Measurements from ENCODE around the gene ANO9. TPM values are rescaled to one million over a fixed set of nuclear protein-coding genes. Genes with fewer than 3 reads are reported as not detected.
"Not testable (repeated sequence)": the region's sequence is repeated elsewhere in the genome, so short reads cannot be mapped to it uniquely, and the experiment has no call there.

ANO9 gene
- total RNA-seq, 4 donors from 2014 or later: 0.59 to 8.2 (median 1.1) TPM

DNA sequence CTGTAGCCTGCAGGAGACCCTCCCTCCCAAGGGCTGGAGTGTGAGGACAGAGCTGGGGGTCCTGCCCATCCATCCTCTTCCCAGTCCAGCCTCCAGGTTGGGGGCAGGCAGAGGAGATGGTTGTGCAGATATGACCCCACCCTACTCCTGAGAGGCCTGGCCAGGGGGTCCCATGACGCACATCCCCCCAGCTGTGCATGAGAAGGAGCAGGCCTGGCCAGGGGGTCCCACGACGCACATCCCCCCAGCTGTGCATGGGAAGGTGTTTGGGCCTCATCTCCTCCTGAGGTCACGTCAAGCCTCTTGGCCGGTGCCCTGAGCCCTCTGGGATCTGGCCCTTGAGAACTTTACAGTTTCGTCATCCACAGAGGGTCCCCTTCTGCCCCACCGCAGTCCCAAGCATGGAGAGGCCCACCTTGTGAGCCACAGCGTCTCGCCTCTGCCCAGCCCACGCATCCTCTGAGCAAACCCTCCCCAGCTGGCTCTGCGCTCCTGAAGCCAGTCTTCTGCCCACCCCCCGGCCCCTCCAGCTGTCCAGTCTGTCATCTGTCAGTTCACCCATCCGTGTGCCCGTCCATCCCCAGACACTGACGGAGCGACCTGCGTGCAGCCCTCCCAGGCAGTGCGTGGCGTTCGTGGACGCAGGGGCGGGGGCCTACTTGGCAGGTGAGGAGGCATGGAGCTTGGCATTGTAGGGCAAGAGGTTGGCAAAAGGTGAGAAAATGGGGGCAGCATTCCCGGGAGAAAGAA lies 2.3 kb downstream of the ANO9 start:
- H3K27me3 ChIP-seq: peaks cover 0 to 13% of the 10 kb centered on the region in 2 donors

GRCh38 chr11:438101-438844 lies 3.5 kb downstream of the ANO9 start:
- no peaks in the 10 kb centered on the region for H3K36me3 ChIP-seq
- peaks cover 0 to 13% of the 10 kb centered on the region in 2 donors for H3K27me3 ChIP-seq
- no peaks in the 10 kb centered on the region for H3K9me3 ChIP-seq
- no peak overlapping the region for H3K27ac ChIP-seq
- intact Hi-C loops (cut with DNase I; ENCODE audit: low total_unique reads): no loop called here
- no peak overlapping the region for H3K4me3 ChIP-seq
- H3K4me1 ChIP-seq: no peaks in the 10 kb centered on the region
- TF ChIP-seq, protein P1, sequence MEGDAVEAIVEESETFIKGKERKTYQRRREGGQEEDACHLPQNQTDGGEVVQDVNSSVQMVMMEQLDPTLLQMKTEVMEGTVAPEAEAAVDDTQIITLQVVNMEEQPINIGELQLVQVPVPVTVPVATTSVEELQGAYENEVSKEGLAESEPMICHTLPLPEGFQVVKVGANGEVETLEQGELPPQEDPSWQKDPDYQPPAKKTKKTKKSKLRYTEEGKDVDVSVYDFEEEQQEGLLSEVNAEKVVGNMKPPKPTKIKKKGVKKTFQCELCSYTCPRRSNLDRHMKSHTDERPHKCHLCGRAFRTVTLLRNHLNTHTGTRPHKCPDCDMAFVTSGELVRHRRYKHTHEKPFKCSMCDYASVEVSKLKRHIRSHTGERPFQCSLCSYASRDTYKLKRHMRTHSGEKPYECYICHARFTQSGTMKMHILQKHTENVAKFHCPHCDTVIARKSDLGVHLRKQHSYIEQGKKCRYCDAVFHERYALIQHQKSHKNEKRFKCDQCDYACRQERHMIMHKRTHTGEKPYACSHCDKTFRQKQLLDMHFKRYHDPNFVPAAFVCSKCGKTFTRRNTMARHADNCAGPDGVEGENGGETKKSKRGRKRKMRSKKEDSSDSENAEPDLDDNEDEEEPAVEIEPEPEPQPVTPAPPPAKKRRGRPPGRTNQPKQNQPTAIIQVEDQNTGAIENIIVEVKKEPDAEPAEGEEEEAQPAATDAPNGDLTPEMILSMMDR (IDR thresholded peaks at IDR 0.05): no peak
- no peak for TF ChIP-seq POLR2A (IDR thresholded peaks at IDR 0.05)
- no peak for DNase-seq

More for the DNA sequence above, 2.3 kb downstream of the ANO9 start:
- Histone ChIP-seq H3K9me3 (no peaks in the 10 kb centered on the region), H3K4me1 (no peaks in the 10 kb centered on the region), H3K4me3 (no peak overlapping the region), H3K36me3 (no peaks in the 10 kb centered on the region), H3K27ac (no peak overlapping the region)
- intact Hi-C loops (cut with DNase I; ENCODE audit: low total_unique reads): no loop called here
- DNase-seq: no peak
- TF ChIP-seq POLR2A (IDR thresholded peaks at IDR 0.05): no peak
- TF ChIP-seq, protein P1 (IDR thresholded peaks at IDR 0.05): no peak

GRCh38 chr11:437228-437870 lies 4.5 kb downstream of the ANO9 start:
- H3K27ac ChIP-seq: no peak overlapping the region
- no peak for TF ChIP-seq POLR2A (IDR thresholded peaks at IDR 0.05)
- TF ChIP-seq, protein P1 (IDR thresholded peaks at IDR 0.05): no peak

DNA sequence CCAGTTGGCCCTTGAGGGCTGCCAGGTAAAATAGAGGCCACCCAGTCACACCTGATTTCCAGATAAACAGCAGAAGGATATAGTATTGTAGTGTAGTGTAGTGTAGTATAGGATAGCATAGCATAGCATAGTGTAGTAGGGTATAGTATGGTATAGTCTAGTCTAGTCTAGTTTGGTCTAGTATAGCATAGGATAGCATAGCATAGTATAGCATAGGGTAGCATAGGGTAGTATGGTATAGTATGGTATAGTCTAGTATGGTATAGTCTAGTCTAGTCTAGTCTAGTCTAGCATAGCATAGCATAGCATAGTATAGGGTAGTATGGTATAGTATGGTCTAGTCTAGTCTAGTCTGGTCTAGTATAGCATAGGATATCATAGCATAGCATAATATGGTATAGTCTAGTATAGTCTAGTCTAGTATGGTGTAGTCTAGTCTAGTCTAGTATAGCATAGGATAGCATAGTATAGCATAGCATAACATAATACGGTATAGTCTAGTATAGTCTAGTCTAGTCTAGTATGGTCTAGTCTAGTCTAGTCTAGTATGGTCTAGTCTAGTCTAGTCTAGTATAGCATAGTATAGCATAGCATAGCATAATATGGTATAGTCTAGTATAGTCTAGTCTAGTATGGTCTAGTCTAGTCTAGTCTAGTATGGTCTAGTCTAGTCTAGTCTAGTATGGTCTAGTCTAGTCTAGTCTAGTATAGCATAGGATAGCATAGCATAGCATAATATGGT lies 6.6 kb downstream of the ANO9 start:
- H3K27ac ChIP-seq; H3K4me1 ChIP-seq; H3K9me3 ChIP-seq; intact Hi-C loops (cut with DNase I; ENCODE audit: low total_unique reads); DNase-seq; H3K27me3 ChIP-seq; H3K36me3 ChIP-seq; H3K4me3 ChIP-seq: not testable (repeated sequence)

More at GRCh38 chr11:437228-437870, 4.5 kb downstream of the ANO9 start:
- Histone ChIP-seq H3K27me3 (peaks cover 0 to 13% of the 10 kb centered on the region in 2 donors), H3K9me3 (no peaks in the 10 kb centered on the region), H3K4me1 (no peaks in the 10 kb centered on the region), H3K36me3 (no peaks in the 10 kb centered on the region), H3K4me3 (no peak overlapping the region)
- intact Hi-C loops (cut with DNase I; ENCODE audit: low total_unique reads): no loop called here
- no peak for DNase-seq

DNA sequence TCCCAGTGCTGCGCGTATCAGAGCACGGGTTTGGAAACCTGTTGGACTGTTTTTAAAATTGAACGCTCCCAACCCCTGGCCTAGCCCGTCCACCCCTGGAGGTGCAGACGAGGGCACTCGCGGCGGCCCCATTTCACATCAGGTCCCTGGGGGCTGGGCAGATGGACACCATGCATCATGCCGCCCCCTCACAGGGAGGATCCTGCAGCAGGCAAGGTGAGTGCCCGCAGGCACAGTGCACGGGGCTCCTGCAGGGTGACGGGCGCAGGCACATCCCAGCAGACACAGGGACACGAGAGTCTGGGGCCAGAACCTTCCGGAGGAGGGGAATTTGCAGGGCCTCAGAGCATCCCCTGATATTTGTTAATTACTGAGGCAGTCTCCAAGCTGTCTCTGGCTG lies 7.3 kb downstream of the ANO9 start:
- no peak for DNase-seq
- TF ChIP-seq, protein P1 (IDR thresholded peaks at IDR 0.05): no peak
- TF ChIP-seq POLR2A (IDR thresholded peaks at IDR 0.05): no peak
- no peaks in the 10 kb centered on the region for H3K36me3 ChIP-seq
- intact Hi-C loops (cut with DNase I; ENCODE audit: low total_unique reads): no loop called here
- H3K4me1 ChIP-seq: no peaks in the 10 kb centered on the region
- no peak overlapping the region for H3K4me3 ChIP-seq
- no peak overlapping the region for H3K27ac ChIP-seq
- H3K27me3 ChIP-seq: no peaks in the 10 kb centered on the region
- H3K9me3 ChIP-seq: no peaks in the 10 kb centered on the region
